Activated T-cell treated with anti-CD3 and anti-CD28 coated beads, Interleukin-2, amount 50 U/mL, for 72 hours (primary cell): ENCODE measurements around the gene ZSWIM6. TPM values are rescaled to one million over a fixed set of nuclear protein-coding genes. Genes with fewer than 3 reads are reported as not detected.

Experiments used
- ATAC-seq, 2 donors: fragments of 150-1000 bp; cut with Tn5 transposase; replicated peaks in 1 of 2; 2 replicates each; pipeline ENCODE4 v1.10.0; 2021; ENCODE audit warnings: moderate library complexity in 2 of 2, mild to moderate bottlenecking in 1 of 2
- DNase-seq, 2 donors: peaks; one replicate each; pipeline ENCODE4 v3.0.0; 2021 to 2022; ENCODE audit warnings: mixed read lengths in 1 of 2
- H3K27ac Mint-ChIP-seq: one replicate; pipeline ENCODE4 v1.8.0; 2022; ENCODE audit warnings: mild to moderate bottlenecking, moderate library complexity, mixed read lengths
- H3K27me3 Mint-ChIP-seq: one replicate; pipeline ENCODE4 v1.8.0; 2022; ENCODE audit warnings: low read depth, mixed read lengths
- H3K36me3 Mint-ChIP-seq, 2 donors: one replicate each; pipeline ENCODE4 v1.8.0; 2022; ENCODE audit warnings: mixed read lengths in 2 of 2, mild to moderate bottlenecking in 1 of 2; ENCODE audit not compliant: insufficient read depth in 2 of 2
- H3K4me1 Mint-ChIP-seq: one replicate; pipeline ENCODE4 v1.8.0; 2022; ENCODE audit warnings: low read depth, mixed read lengths
- H3K4me3 Mint-ChIP-seq, 2 donors: one replicate each; pipeline ENCODE4 v1.8.0; 2022; ENCODE audit warnings: mild to moderate bottlenecking in 2 of 2, mixed read lengths in 2 of 2, moderate library complexity in 2 of 2
- H3K9me3 Mint-ChIP-seq, 2 donors: one replicate each; pipeline ENCODE4 v1.8.0; 2022; ENCODE audit warnings: mixed read lengths in 2 of 2
- total RNA-seq, 2 donors: library from RNA; stranded (reverse); gene quantifications; one replicate each; pipeline ENCODE4 v1.2.3, GENCODE V29; 2022

Gene ZSWIM6
- total RNA-seq, 2 donors from 2014 or later = 6.9 to 8.6 TPM

DNA sequence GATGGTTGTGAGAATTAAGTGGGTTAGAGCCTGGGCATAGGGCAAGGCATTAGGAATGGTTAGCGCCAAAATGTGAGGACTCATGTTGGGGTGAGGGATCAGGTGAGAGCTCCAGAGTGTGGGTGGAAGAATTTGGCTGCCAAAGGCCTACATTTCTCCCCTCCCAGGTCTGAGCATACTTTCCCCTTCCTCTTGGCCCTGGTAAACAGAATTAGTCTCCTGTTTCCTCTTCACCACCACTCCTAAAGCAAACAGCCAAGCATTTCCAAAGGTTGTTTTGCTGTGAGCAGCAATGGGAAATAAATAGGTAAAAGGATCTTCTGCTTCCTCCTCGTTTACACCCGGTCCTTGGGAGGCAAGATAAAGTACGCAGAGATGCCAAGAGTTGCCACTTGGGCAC lies 132.5 kb downstream of the ZSWIM6 start:
- no peaks in the 10 kb centered on the region for H3K36me3 Mint-ChIP-seq
- H3K4me1 Mint-ChIP-seq = no peaks in the 10 kb centered on the region
- no peak overlapping the region for H3K27ac Mint-ChIP-seq
- H3K27me3 Mint-ChIP-seq = no peaks in the 10 kb centered on the region
- DNase-seq = no peak
- no peaks in the 10 kb centered on the region for H3K9me3 Mint-ChIP-seq
- ATAC-seq = no peak
- H3K4me3 Mint-ChIP-seq = no peak overlapping the region

DNA sequence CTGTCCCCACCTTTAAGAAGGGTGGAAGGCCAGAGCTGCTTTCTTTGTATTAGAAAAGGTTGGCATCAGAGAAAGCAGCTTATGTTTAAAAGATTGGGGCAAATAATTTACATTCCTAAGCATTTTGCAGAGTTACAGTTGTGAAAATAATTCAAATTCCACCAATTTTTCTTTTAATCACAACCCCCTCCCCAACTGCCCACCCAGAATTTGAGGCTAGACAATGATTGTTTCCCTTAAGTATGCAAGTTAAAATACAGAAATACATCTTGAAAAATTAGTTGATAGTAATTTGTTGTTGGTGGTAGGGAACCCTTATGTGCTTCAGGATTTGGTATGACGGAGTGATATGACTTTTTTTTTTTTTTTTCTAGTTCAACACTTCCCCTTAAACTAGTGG lies 133.0 kb downstream of the ZSWIM6 start:
- ATAC-seq = no peak
- no peaks in the 10 kb centered on the region for H3K4me1 Mint-ChIP-seq
- no peak for DNase-seq
- no peaks in the 10 kb centered on the region for H3K36me3 Mint-ChIP-seq
- H3K27me3 Mint-ChIP-seq = no peaks in the 10 kb centered on the region
- H3K4me3 Mint-ChIP-seq = no peak overlapping the region
- no peak overlapping the region for H3K27ac Mint-ChIP-seq
- no peaks in the 10 kb centered on the region for H3K9me3 Mint-ChIP-seq

GRCh38 chr5:61465496-61465895 lies 133.4 kb downstream of the ZSWIM6 start:
- Mint-ChIP-seq H3K27me3 (no peaks in the 10 kb centered on the region), H3K4me1 (no peaks in the 10 kb centered on the region), H3K4me3 (no peak overlapping the region), H3K9me3 (no peaks in the 10 kb centered on the region), H3K36me3 (no peaks in the 10 kb centered on the region), H3K27ac (no peak overlapping the region)
- DNase-seq = no peak
- no peak for ATAC-seq

GRCh38 chr5:61466017-61466416 lies 134.0 kb downstream of the ZSWIM6 start:
- H3K27me3 Mint-ChIP-seq = no peaks in the 10 kb centered on the region
- no peak overlapping the region for H3K27ac Mint-ChIP-seq
- peaks cover 2% of the 10 kb centered on the region for H3K4me1 Mint-ChIP-seq
- no peaks in the 10 kb centered on the region for H3K36me3 Mint-ChIP-seq
- no peak for DNase-seq
- no peak for ATAC-seq
- no peaks in the 10 kb centered on the region for H3K9me3 Mint-ChIP-seq
- H3K4me3 Mint-ChIP-seq = no peak overlapping the region

DNA sequence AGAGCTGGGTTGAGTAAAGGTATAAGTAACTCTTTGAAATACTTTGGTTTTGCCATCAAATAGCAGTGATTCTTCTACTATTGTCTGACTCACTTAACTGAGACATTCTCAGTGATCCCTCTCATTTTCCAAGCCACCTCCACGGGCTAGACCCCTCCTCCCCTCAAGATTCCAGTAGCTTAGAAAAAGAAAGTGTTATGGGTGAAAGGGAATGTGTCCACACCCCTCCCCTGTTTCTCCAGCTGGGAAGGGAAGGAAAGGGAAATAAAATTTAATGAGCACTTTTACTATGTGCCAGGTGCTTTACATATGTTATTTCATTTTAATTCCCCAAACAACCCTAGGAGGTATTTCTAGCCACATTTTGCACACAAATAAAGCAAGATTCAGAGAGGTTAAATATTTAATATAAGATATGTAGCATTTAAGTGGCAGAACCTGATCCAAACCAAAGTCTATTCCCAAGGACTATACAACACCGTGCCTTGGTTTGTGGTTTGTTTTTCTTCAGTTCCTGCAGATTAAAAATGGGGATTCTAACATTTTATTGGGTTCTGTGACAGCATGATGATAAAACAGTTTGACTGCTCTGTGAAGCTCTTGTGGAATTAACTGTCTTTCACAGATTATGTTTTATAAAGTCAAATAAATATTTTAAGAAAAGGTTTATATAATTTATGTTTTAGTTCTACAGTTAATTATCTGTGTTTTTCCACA lies 135.9 kb downstream of the ZSWIM6 start:
- Mint-ChIP-seq H3K27ac (no peak overlapping the region), H3K27me3 (no peaks in the 10 kb centered on the region)

DNA sequence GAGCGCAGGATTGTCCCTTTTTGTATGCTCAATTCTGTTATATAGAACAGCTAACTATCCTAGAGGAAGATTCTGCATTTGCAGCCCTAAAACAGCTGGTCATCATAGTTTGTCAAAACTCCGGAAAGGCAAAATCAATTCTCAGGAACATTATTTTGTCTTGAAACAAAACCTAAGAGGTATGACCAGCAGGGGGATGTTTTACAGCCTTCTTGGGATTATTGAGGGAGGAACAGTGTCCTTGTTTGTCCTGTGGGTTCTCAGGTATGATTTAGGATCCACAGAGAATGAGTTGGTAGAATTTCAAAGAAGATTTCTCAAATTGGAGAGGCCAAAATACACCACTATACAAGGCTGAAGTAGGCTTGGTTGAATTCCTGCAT lies 136.4 kb downstream of the ZSWIM6 start:
- DNase-seq (no peak), ATAC-seq (no peak)
- H3K9me3 Mint-ChIP-seq = no peaks in the 10 kb centered on the region
- H3K4me1 Mint-ChIP-seq = peaks cover 21% of the 10 kb centered on the region
- no peaks in the 10 kb centered on the region for H3K27me3 Mint-ChIP-seq
- H3K4me3 Mint-ChIP-seq = no peak overlapping the region
- no peak overlapping the region for H3K27ac Mint-ChIP-seq
- H3K36me3 Mint-ChIP-seq = peaks cover 0 to 1% of the 10 kb centered on the region in 2 donors

More for the DNA sequence above, 135.9 kb downstream of the ZSWIM6 start:
- peaks cover 20% of the 10 kb centered on the region for H3K4me1 Mint-ChIP-seq
- no peak for ATAC-seq
- no peaks in the 10 kb centered on the region for H3K9me3 Mint-ChIP-seq
- no peak overlapping the region for H3K4me3 Mint-ChIP-seq
- no peak for DNase-seq
- no peaks in the 10 kb centered on the region for H3K36me3 Mint-ChIP-seq

GRCh38 chr5:61471352-61471751 lies 139.3 kb downstream of the ZSWIM6 start:
- peaks cover 21% of the 10 kb centered on the region for H3K4me1 Mint-ChIP-seq
- H3K36me3 Mint-ChIP-seq = peaks cover 0 to 1% of the 10 kb centered on the region in 2 donors
- no peak overlapping the region for H3K27ac Mint-ChIP-seq
- H3K9me3 Mint-ChIP-seq = peaks cover 0 to 1% of the 10 kb centered on the region in 2 donors
- no peaks in the 10 kb centered on the region for H3K27me3 Mint-ChIP-seq
- ATAC-seq (no peak), DNase-seq (no peak)
- no peak overlapping the region for H3K4me3 Mint-ChIP-seq

- H3K9me3 Mint-ChIP-seq = peaks cover 0 to 1% of the 10 kb centered on the region in 2 donors
- peaks cover 0 to 3% of the 10 kb centered on the region in 2 donors for H3K36me3 Mint-ChIP-seq
- DNase-seq (no peak), ATAC-seq (peak; percentile 65 to 75)
- H3K4me3 Mint-ChIP-seq = no peak overlapping the region
- no peaks in the 10 kb centered on the region for H3K27me3 Mint-ChIP-seq
- no peak overlapping the region for H3K27ac Mint-ChIP-seq
- H3K4me1 Mint-ChIP-seq = peaks cover 21% of the 10 kb centered on the region
These were observed 140.3 kb downstream of the ZSWIM6 start for GRCh38 chr5:61472172-61472958.

DNA sequence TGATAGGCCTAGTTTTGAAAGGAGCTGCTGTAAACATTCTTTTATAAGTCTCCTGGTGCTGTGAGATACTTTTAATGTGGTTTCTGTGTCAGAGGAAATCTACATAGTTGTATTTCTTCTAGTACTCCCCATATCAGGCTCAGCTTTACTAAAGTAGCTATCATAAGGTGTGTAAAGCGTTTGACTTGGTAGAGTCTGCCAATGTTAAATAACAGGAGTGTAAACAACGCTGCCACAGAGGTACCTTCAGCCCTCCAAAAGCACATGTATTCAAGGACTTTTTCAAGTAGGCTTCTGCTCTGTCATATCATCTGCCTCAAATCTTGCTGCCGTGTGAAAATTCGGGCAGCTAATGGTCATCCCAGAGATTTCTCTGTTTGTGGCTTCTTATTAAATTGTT lies 142.7 kb downstream of the ZSWIM6 start:
- no peak for ATAC-seq
- Mint-ChIP-seq H3K27ac (no peak overlapping the region), H3K4me1 (peaks cover 21% of the 10 kb centered on the region), H3K27me3 (no peaks in the 10 kb centered on the region), H3K4me3 (no peak overlapping the region), H3K36me3 (peaks cover 2 to 4% of the 10 kb centered on the region in 2 donors), H3K9me3 (peaks cover 0 to 1% of the 10 kb centered on the region in 2 donors)
- no peak for DNase-seq

DNA sequence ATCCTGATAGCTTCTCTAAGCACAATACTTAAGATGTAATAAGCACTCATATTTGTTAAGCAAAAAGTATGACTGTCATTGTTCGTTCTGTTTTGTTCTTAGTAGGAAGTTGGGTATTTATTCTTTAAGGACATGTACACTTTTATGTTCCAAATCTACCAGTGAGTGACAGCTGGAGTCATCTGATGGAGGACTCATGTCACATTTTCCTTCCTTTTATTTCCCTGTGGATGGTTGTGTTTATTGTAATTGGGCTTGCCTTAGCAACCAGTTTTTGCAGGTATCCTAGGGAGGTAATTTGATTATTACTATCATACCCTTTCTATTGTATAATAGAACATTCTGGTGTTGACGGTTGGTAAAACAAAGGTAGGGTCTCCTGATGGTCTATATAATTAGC lies 145.7 kb downstream of the ZSWIM6 start:
- peaks cover 3% of the 10 kb centered on the region for H3K4me1 Mint-ChIP-seq
- no peak overlapping the region for H3K27ac Mint-ChIP-seq
- H3K4me3 Mint-ChIP-seq = no peak overlapping the region
- H3K9me3 Mint-ChIP-seq = peaks cover 0 to 1% of the 10 kb centered on the region in 2 donors
- no peaks in the 10 kb centered on the region for H3K27me3 Mint-ChIP-seq
- no peak for DNase-seq
- ATAC-seq = no peak
- H3K36me3 Mint-ChIP-seq = peaks cover 2 to 4% of the 10 kb centered on the region in 2 donors

- peaks cover 2 to 3% of the 10 kb centered on the region in 2 donors for H3K36me3 Mint-ChIP-seq
- no peaks in the 10 kb centered on the region for H3K4me1 Mint-ChIP-seq
- ATAC-seq (no peak), DNase-seq (no peak)
- no peak overlapping the region for H3K4me3 Mint-ChIP-seq
- H3K9me3 Mint-ChIP-seq = peaks cover 0 to under 1% of the 10 kb centered on the region in 2 donors
- no peak overlapping the region for H3K27ac Mint-ChIP-seq
- H3K27me3 Mint-ChIP-seq = no peaks in the 10 kb centered on the region
These were observed 148.0 kb downstream of the ZSWIM6 start for GRCh38 chr5:61479850-61480614.

GRCh38 chr5:61482980-61483379 lies 150.9 kb downstream of the ZSWIM6 start:
- Mint-ChIP-seq H3K27ac (no peak overlapping the region), H3K27me3 (no peaks in the 10 kb centered on the region), H3K4me3 (no peak overlapping the region), H3K9me3 (peaks cover 0 to 2% of the 10 kb centered on the region in 2 donors), H3K4me1 (no peaks in the 10 kb centered on the region), H3K36me3 (peaks cover 1 to 3% of the 10 kb centered on the region in 2 donors)
- ATAC-seq (no peak), DNase-seq (no peak)

- Mint-ChIP-seq H3K36me3 (peaks cover 3 to 4% of the 10 kb centered on the region in 2 donors), H3K9me3 (peaks cover 2 to 3% of the 10 kb centered on the region in 2 donors), H3K27me3 (no peaks in the 10 kb centered on the region), H3K27ac (no peak overlapping the region), H3K4me3 (no peak overlapping the region), H3K4me1 (no peaks in the 10 kb centered on the region)
- no peak for ATAC-seq
- no peak for DNase-seq
These were observed 154.4 kb downstream of the ZSWIM6 start for GRCh38 chr5:61486476-61486875.
